Measurements from ENCODE around the gene CNTNAP2.

CNTNAP2 gene

DNA sequence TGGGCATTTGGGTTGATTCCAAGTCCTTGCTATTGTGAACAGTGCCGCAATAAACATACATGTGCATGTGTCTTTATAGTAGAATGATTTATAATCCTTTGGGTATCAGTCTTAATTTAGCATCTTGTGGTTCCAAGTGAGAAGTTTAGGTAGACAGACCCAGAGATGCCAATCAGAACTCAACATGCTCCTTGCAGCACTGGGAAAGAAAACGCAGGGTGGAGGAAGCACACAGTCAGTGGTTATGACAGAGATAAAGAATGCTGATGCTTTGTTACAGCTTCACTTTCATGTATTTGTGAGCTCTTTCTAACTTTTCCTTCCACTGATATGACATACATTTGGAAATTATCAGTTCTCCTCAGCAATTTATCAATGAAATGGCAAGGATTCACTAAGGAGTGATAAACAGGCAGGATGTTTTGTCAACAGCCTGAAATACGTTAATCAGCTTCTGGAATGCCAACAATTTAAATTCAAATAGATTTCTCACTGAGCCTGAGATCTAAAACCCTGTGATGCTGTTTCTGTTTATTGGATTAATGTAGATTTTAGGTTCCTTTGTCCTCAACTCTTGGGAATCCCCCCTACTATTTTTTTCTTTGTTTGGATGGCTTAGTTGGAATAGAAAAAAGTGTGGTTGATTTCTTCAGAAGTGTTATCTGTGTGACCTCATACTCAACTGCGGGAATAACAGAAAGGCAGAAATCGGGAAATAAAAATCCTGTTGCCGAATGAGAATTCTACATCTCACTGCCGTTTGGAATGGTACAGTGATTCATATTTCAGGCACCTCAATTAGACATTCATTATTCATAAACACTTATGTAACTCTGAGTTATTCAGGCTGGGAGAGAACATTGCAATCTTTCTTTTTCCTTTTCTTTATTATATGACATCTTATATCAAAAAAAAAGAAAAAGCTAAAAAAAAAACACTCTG is 675.0 kb downstream of the CNTNAP2 start:
- no peak for DNase-seq (ENCODE audit: low read depth)
- TF ChIP-seq, protein P1, sequence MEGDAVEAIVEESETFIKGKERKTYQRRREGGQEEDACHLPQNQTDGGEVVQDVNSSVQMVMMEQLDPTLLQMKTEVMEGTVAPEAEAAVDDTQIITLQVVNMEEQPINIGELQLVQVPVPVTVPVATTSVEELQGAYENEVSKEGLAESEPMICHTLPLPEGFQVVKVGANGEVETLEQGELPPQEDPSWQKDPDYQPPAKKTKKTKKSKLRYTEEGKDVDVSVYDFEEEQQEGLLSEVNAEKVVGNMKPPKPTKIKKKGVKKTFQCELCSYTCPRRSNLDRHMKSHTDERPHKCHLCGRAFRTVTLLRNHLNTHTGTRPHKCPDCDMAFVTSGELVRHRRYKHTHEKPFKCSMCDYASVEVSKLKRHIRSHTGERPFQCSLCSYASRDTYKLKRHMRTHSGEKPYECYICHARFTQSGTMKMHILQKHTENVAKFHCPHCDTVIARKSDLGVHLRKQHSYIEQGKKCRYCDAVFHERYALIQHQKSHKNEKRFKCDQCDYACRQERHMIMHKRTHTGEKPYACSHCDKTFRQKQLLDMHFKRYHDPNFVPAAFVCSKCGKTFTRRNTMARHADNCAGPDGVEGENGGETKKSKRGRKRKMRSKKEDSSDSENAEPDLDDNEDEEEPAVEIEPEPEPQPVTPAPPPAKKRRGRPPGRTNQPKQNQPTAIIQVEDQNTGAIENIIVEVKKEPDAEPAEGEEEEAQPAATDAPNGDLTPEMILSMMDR (conservative IDR thresholded peaks at IDR 0.05; ENCODE audit: control insufficient read depth, insufficient read depth, low read depth, low read length), result no peak
- no peak overlapping the region for H3K4me3 ChIP-seq (ENCODE audit: control insufficient read depth, low read depth, low read length)

DNA sequence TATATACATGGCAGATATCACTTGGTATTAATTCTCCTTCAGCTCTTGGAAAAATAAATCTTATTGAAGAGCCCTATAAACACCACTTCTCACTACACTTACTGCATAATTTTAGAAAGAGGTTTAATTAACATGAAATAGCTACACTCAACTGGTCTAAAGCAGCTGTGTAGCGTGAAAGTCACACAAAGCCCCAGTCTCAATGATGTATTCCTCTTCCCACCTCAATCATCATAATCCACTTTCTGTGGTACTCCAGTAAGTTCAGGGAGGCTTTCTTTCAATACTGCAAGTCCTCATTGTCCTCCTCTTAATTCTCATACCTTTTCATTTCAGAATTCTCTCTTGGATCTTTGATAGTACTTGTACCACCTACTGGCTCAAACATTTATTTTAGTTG is 688.0 kb downstream of the CNTNAP2 start:
- H3K4me3 ChIP-seq (ENCODE audit: control insufficient read depth, low read depth, low read length), result no peak overlapping the region
- no peak for DNase-seq (ENCODE audit: low read depth)
- TF ChIP-seq, protein P1 (conservative IDR thresholded peaks at IDR 0.05; ENCODE audit: control insufficient read depth, insufficient read depth, low read depth, low read length), result no peak

DNA sequence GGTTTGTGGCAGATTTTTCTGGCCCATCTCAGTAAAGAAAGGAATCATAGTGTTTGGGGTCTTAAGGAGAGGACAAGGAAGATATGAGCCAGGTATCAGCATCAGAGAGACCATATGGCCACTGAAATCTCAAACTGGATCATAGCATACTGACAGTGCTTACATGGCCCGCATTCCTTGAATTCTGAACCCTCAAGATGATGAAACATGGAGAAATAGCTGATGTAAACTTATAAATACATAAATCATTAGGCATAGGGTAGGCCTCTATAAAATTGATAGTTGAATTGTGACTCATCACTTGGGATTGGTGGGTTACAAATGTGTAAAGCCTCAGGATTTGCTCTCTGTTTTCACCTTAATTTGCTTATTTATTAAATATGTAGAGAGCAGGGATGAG is 688.5 kb downstream of the CNTNAP2 start:
- H3K4me3 ChIP-seq (ENCODE audit: control insufficient read depth, low read depth, low read length), result no peak overlapping the region
- TF ChIP-seq, protein P1 (conservative IDR thresholded peaks at IDR 0.05; ENCODE audit: control insufficient read depth, insufficient read depth, low read depth, low read length), result no peak
- no peak for DNase-seq (ENCODE audit: low read depth)

DNA sequence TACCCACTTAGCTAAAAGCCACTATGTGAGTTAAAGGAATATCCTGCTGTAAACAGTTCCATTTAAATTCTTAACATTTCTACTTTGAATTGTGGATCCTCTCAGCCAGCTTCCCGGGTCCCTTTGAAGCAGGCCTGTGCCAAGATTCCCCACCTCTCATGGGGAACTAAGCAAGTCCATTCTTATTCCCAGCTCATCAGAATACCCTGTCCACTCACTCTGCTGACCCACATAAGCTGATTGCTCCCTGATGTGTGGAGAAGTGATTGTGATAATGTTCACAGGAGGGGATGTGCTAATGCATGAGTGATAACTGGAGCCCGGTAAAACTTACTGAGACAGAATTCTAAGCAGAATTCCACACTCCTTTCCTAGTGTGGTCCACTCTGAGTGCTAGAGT is 709.7 kb downstream of the CNTNAP2 start:
- no peak overlapping the region for H3K4me3 ChIP-seq (ENCODE audit: control insufficient read depth, low read depth, low read length)
- TF ChIP-seq, protein P1 (conservative IDR thresholded peaks at IDR 0.05; ENCODE audit: control insufficient read depth, insufficient read depth, low read depth, low read length), result no peak
- DNase-seq (ENCODE audit: low read depth), result no peak

DNA sequence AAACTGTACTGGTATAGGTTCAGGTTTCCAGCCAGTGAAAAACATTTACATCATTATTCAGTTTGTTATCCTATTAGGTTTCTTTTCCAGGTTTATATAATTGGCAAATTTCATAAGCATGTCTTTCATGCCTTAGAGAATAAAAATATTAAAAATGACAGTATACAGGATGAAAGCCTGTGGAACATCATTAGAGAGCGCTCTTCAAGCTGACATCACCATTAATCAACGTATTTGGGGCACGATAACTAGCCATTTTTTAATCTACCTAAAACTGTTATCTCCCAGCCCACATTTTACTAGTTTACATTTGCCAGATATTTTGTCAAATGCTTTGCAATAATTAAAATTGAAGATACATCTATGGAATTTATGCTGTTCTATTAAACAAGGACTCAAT is 714.1 kb downstream of the CNTNAP2 start:
- TF ChIP-seq, protein P1 (conservative IDR thresholded peaks at IDR 0.05; ENCODE audit: control insufficient read depth, insufficient read depth, low read depth, low read length), result no peak

DNA sequence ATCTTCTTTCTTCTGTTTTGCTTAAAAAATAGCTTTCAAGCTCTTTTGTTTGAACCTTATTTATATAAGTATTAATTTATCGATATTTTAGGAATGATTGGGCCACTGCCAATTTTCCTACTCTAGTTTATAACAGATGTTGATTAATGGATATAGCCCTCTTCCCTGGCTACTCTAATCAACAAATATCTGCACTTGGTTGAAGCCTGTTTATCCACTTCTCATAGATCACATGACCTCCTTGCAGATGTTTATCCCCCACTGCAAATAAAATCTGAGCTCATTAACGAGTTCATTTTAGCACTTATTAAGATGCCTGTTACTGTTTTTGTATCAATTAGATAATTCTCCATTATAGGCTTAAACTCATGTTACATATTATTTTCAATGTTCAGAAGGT is 715.3 kb downstream of the CNTNAP2 start:
- no peak for DNase-seq (ENCODE audit: low read depth)
- TF ChIP-seq, protein P1 (conservative IDR thresholded peaks at IDR 0.05; ENCODE audit: control insufficient read depth, insufficient read depth, low read depth, low read length), result no peak
- H3K4me3 ChIP-seq (ENCODE audit: control insufficient read depth, low read depth, low read length), result no peak overlapping the region

More for the DNA sequence above, 714.1 kb downstream of the CNTNAP2 start:
- H3K4me3 ChIP-seq (ENCODE audit: control insufficient read depth, low read depth, low read length), result no peak overlapping the region
- no peak for DNase-seq (ENCODE audit: low read depth)

All from fibroblast of mammary gland (primary cell).